Stimulated activated memory B cell treated with anti-CD40 and anti-IgM and Interleukin-4, amounts not matched to agents 10 μg/mL and 1 μg/mL and 100 μg/mL, for 72 hours (primary cell): ENCODE results near the gene PTPRN.
"Not testable (repeated sequence)": the region's sequence is repeated elsewhere in the genome, so short reads cannot be mapped to it uniquely, and the experiment has no call there.

ENCODE experiments used
- ATAC-seq: fragments of 150-1000 bp; cut with Tn5 transposase; 2 replicates; pipeline ENCODE4 v1.10.0; 2021
- H3K27ac Mint-ChIP-seq: one replicate; pipeline ENCODE4 v1.8.0; 2022; ENCODE audit warnings: mild to moderate bottlenecking, mixed read lengths
- H3K27me3 Mint-ChIP-seq: one replicate; pipeline ENCODE4 v1.8.0; 2022; ENCODE audit warnings: mixed read lengths
- H3K36me3 Mint-ChIP-seq: one replicate; pipeline ENCODE4 v1.8.0; 2022; ENCODE audit warnings: mixed read lengths
- H3K4me1 Mint-ChIP-seq: one replicate; pipeline ENCODE4 v1.8.0; 2022; ENCODE audit warnings: mixed read lengths
- H3K4me3 Mint-ChIP-seq: one replicate; pipeline ENCODE4 v1.8.0; 2022; ENCODE audit warnings: mild to moderate bottlenecking, moderate library complexity, mixed read lengths
- H3K9me3 Mint-ChIP-seq: one replicate; pipeline ENCODE4 v1.8.0; 2022; ENCODE audit warnings: mixed read lengths

PTPRN gene

GRCh38 chr2:219272995-219273394, 36.2 kb downstream of the PTPRN start:
- H3K9me3 Mint-ChIP-seq, result no peaks in the 10 kb centered on the region
- no peaks in the 10 kb centered on the region for H3K36me3 Mint-ChIP-seq
- H3K27ac Mint-ChIP-seq, result no peak overlapping the region
- H3K4me3 Mint-ChIP-seq, result no peak overlapping the region
- no peaks in the 10 kb centered on the region for H3K27me3 Mint-ChIP-seq
- ATAC-seq, result no peak
- H3K4me1 Mint-ChIP-seq, result peaks cover 42% of the 10 kb centered on the region

GRCh38 chr2:219272356-219272755, 36.8 kb downstream of the PTPRN start:
- Mint-ChIP-seq H3K9me3 (no peaks in the 10 kb centered on the region), H3K27me3 (no peaks in the 10 kb centered on the region), H3K4me1 (peaks cover 35% of the 10 kb centered on the region), H3K27ac (no peak overlapping the region), H3K36me3 (no peaks in the 10 kb centered on the region), H3K4me3 (no peak overlapping the region)
- no peak for ATAC-seq

GRCh38 chr2:219271021-219271420, 38.2 kb downstream of the PTPRN start:
- Mint-ChIP-seq H3K9me3 (no peaks in the 10 kb centered on the region), H3K4me1 (peaks cover 31% of the 10 kb centered on the region), H3K27me3 (no peaks in the 10 kb centered on the region), H3K4me3 (no peak overlapping the region), H3K27ac (no peak overlapping the region), H3K36me3 (no peaks in the 10 kb centered on the region)
- ATAC-seq, result no peak

- no peak for ATAC-seq
- H3K4me1 Mint-ChIP-seq, result peaks cover 31% of the 10 kb centered on the region
- no peak overlapping the region for H3K4me3 Mint-ChIP-seq
- no peak overlapping the region for H3K27ac Mint-ChIP-seq
- H3K9me3 Mint-ChIP-seq, result no peaks in the 10 kb centered on the region
- no peaks in the 10 kb centered on the region for H3K36me3 Mint-ChIP-seq
- H3K27me3 Mint-ChIP-seq, result no peaks in the 10 kb centered on the region
These were observed 39.2 kb downstream of the PTPRN start for GRCh38 chr2:219270055-219270372.

GRCh38 chr2:219269362-219270054, 39.7 kb downstream of the PTPRN start:
- Mint-ChIP-seq H3K4me1 (peaks cover 26% of the 10 kb centered on the region), H3K27me3 (no peaks in the 10 kb centered on the region), H3K27ac (no peak overlapping the region), H3K36me3 (no peaks in the 10 kb centered on the region), H3K4me3 (no peak overlapping the region), H3K9me3 (no peaks in the 10 kb centered on the region)
- no peak for ATAC-seq

- no peak overlapping the region for H3K4me3 Mint-ChIP-seq
- no peak for ATAC-seq
- H3K27ac Mint-ChIP-seq, result no peak overlapping the region
- H3K36me3 Mint-ChIP-seq, result no peaks in the 10 kb centered on the region
- H3K27me3 Mint-ChIP-seq, result no peaks in the 10 kb centered on the region
- H3K4me1 Mint-ChIP-seq, result peaks cover 16% of the 10 kb centered on the region
- no peaks in the 10 kb centered on the region for H3K9me3 Mint-ChIP-seq
These were observed 40.9 kb downstream of the PTPRN start for GRCh38 chr2:219268294-219268693.

- Mint-ChIP-seq H3K27me3 (no peaks in the 10 kb centered on the region), H3K4me3 (no peak overlapping the region), H3K36me3 (no peaks in the 10 kb centered on the region), H3K9me3 (no peaks in the 10 kb centered on the region), H3K27ac (no peak overlapping the region), H3K4me1 (peaks cover 16% of the 10 kb centered on the region)
- ATAC-seq, result peak; percentile 12
These were observed 42.3 kb downstream of the PTPRN start for GRCh38 chr2:219266886-219267285.

GRCh38 chr2:219266232-219266631, 43.0 kb downstream of the PTPRN start:
- Mint-ChIP-seq H3K4me1 (peaks cover 9% of the 10 kb centered on the region), H3K27me3 (no peaks in the 10 kb centered on the region), H3K36me3 (no peaks in the 10 kb centered on the region), H3K27ac (no peak overlapping the region), H3K9me3 (no peaks in the 10 kb centered on the region), H3K4me3 (no peak overlapping the region)
- ATAC-seq, result no peak

GRCh38 chr2:219261024-219261855, 48.0 kb downstream of the PTPRN start:
- Mint-ChIP-seq H3K36me3 (peaks cover 7% of the 10 kb centered on the region), H3K27ac (no peak overlapping the region), H3K9me3 (no peaks in the 10 kb centered on the region), H3K4me1 (no peaks in the 10 kb centered on the region), H3K4me3 (no peak overlapping the region), H3K27me3 (no peaks in the 10 kb centered on the region)
- ATAC-seq, result no peak

GRCh38 chr2:219258942-219259341, 50.3 kb downstream of the PTPRN start:
- not testable (repeated sequence) for H3K9me3 Mint-ChIP-seq, H3K4me3 Mint-ChIP-seq, ATAC-seq, H3K36me3 Mint-ChIP-seq, H3K27ac Mint-ChIP-seq, H3K27me3 Mint-ChIP-seq, H3K4me1 Mint-ChIP-seq

- H3K9me3 Mint-ChIP-seq, result no peaks in the 10 kb centered on the region
- peak; percentile 60 for ATAC-seq
- H3K4me1 Mint-ChIP-seq, result peaks cover 35% of the 10 kb centered on the region
- peak overlapping the region; percentile 91 for H3K27ac Mint-ChIP-seq
- peak overlapping the region; percentile 77 for H3K4me3 Mint-ChIP-seq
- H3K36me3 Mint-ChIP-seq, result peaks cover 40% of the 10 kb centered on the region
- H3K27me3 Mint-ChIP-seq, result no peaks in the 10 kb centered on the region
These were observed 54.5 kb downstream of the PTPRN start for GRCh38 chr2:219254590-219255201.

- peak within 1 kb of the TSS; percentile 77 for H3K4me3 Mint-ChIP-seq
- peak; percentile 87 for ATAC-seq
- no peaks in the 10 kb centered on the region for H3K9me3 Mint-ChIP-seq
- H3K27ac Mint-ChIP-seq, result peak within 1 kb of the TSS; percentile 91
- peaks cover 42% of the 10 kb centered on the region for H3K4me1 Mint-ChIP-seq
- no peaks in the 10 kb centered on the region for H3K27me3 Mint-ChIP-seq
- H3K36me3 Mint-ChIP-seq, result peaks cover 42% of the 10 kb centered on the region
These were observed 55.2 kb downstream of the PTPRN start, which contains the start of gene TUBA4A for GRCh38 chr2:219253753-219254589. TUBA4A (minus strand) TSS chr2:219253918; CDS start chr2:219253858, 60 bp downstream.

GRCh38 chr2:219252900-219253752, 56.1 kb downstream of the PTPRN start, which contains the start of gene TUBA4B:
TUBA4B (plus strand) TSS chr2:219253243; CDS start chr2:219253408, 165 bp downstream.
- Mint-ChIP-seq H3K27ac (peak within 1 kb of the TSS; percentile 91), H3K4me1 (peaks cover 51% of the 10 kb centered on the region), H3K4me3 (peak within 1 kb of the TSS; percentile 77), H3K36me3 (peaks cover 51% of the 10 kb centered on the region), H3K27me3 (no peaks in the 10 kb centered on the region), H3K9me3 (no peaks in the 10 kb centered on the region)
- ATAC-seq, result peak; percentile 40

GRCh38 chr2:219252570-219252899, 56.7 kb downstream of the PTPRN start:
- peaks cover 54% of the 10 kb centered on the region for H3K36me3 Mint-ChIP-seq
- H3K9me3 Mint-ChIP-seq, result no peaks in the 10 kb centered on the region
- H3K27me3 Mint-ChIP-seq, result no peaks in the 10 kb centered on the region
- peak overlapping the region; percentile 77 for H3K4me3 Mint-ChIP-seq
- peaks cover 57% of the 10 kb centered on the region for H3K4me1 Mint-ChIP-seq
- ATAC-seq, result no peak
- peak overlapping the region; percentile 91 for H3K27ac Mint-ChIP-seq
